HG03460 (cell line): Measurements from ENCODE around the gene LAIR2.

ENCODE experiments used
- ATAC-seq: cut with Tn5 transposase; IDR thresholded peaks from one replicate; pipeline ENCODE4 v1.9.1; 2021; ENCODE audit not compliant: unreplicated experiment

Gene LAIR2

DNA sequence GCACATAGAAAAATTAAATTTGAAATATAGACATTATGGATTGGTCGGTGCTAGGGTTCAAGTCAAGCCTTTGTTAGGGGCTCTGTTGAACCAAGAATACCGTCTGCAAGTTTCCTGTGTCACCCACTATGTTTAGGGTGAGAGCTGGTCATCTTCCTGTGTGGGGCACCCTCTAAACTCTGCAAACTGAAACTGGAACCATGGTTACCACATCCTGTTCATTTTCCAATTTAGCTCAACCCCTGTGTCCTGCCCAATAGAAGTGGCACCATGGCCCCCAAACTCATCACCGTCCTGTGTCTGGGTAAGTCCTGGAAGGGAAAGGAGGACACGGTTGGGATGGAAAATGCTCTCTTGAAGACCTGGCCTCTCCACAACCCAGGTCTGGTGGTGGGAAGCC is 29.9 kb downstream of the LAIR2 start:
- ATAC-seq, result peak; percentile 67

DNA sequence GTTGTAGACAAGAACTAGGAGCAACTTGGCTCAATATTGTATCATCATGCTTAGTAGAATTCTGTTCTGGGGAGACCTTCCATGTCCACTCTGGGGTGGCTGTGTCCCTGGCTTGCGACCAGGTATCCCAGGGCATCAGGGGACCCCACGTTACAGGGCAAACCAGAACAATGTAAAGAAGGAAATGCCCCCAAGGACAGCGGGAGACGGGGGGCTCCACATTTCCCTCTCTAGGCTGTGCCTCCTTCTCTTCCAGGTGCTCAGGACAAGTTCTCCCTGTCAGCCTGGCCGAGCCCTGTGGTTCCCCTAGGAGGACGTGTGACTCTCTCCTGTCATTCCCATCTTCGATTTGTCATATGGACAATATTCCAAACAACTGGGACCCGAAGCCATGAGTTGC is 30.8 kb downstream of the LAIR2 start:
- no peak for ATAC-seq

DNA sequence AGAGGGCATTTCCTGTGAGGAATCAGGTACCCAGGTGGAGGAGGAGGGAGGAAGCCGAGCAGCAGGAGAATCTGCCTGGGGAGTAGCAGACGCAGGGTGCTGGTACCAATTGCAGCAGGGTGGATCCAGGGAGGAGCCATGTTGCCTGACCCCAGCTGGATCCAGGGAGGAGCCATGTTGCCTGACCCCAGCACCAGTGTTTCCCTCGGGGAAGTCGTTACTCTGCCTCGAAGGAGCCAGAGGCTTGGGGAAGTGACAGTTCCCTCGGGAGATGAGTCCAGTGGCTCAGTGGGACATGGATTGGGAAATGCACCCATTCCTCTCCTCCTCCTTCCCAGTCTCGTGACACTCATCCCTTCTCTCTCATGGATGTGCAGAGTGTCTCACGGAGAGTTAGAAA is 31.5 kb downstream of the LAIR2 start:
- ATAC-seq, result no peak

DNA sequence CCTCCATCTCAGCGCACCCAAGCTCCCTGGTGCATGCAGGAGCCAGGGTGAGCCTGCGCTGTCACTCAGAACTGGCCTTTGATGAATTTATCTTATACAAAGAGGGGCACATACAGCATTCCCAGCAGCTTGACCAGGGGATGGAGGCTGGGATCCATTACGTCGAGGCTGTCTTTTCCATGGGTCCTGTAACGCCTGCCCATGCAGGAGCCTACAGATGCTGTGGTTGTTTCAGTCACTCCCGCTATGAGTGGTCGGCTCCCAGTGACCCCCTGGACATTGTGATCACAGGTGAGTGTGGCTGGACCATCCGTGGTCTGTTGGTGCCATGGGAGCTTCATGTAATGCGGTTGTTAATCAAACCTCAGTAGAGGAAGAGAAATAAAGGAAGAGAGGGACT is 33.0 kb downstream of the LAIR2 start:
- ATAC-seq, result no peak

DNA sequence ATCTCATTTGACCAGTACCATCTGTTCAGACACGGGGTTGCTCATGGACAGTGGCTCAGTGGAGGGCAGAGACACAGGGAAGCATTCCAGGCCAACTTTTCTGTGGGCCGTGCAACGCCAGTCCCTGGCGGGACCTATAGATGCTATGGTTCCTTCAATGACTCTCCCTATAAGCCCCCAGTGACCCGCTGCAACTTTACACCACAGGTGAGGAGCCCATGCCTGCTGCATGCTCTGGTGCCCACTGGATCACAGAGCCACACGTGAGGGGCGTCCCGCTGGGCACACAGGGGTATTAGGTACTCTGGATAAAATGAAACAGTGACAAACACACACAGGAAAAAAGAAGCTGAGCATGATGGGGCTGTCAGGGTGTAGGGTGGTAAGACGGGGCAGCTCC is 34.3 kb downstream of the LAIR2 start:
- no peak for ATAC-seq

DNA sequence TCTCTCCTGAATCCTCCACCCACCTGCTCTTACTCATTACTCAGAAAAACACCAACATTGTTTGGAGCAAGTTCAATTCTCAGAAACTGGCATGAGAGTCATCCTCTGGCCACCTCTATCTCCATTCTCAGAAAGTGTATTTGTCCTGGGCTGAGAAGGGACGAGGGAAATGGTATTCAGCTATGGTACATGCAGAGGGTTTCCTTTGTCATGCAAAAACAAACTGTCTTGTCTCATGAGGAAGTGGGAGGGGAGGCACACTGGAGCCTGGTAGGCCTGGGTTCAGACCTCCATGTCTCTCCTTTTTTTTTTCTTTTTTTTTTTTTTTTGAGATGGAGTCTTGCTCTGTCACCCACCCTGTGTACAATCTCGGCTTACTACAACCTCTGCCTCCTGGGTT is 39.1 kb downstream of the LAIR2 start:
- no peak for ATAC-seq

DNA sequence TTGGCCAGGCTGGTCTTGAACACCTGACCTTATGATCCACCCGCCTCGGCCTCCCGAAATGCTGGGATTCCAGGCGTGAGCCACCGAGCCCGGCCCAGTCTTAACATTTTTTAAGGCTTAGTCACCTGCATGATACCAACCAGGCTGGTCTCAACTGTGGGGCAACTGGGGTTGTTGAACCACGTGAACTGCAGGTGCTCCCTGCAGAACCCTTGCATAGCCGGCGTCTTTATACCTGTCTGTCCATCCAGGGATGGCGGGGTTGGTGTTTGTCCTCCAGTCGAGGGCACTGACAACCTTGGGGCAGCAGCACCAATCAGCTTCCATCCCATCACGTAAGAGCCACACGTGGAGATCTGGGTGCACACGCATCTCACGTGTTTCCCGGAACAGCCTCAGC is 46.2 kb downstream of the LAIR2 start:
- ATAC-seq, result no peak

DNA sequence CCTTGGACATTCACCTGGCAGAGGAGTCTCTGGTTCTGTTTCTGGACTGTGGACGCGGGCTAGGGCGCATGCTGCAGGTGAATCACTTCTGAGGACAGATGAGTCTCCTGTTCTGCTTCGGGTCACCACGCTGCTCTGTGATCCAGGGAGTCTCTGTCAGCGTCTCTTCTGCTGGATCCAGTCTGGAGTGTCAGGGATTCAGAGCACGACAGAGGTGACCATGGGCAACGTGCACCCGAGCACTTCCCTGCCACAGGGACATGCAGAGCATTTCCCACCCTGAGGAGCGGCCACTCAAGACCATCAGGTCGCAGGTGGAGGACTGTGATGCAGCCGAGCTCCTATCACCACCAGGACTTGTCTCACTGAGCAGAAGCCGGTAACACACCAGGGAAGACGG is 46.6 kb downstream of the LAIR2 start:
- no peak for ATAC-seq

DNA sequence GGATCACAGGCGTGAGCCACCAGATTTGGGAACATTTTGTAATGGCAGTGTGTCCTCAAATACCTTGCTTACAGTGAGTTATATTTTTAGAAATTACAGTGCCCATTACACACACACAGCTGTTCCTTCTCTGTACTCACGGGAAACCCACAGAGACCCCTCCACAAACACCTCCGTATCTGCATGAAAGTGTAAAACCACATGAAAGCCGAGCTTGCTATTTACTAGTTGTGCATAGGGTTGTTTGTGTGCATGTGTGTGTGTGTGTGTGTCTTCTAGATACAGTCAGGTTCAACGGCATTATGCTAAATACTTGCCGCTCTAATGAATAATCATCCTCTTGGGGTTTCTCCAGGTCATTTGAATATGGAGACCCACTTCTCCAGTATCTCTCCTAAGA is 48.7 kb downstream of the LAIR2 start:
- ATAC-seq, result peak; percentile 49

DNA sequence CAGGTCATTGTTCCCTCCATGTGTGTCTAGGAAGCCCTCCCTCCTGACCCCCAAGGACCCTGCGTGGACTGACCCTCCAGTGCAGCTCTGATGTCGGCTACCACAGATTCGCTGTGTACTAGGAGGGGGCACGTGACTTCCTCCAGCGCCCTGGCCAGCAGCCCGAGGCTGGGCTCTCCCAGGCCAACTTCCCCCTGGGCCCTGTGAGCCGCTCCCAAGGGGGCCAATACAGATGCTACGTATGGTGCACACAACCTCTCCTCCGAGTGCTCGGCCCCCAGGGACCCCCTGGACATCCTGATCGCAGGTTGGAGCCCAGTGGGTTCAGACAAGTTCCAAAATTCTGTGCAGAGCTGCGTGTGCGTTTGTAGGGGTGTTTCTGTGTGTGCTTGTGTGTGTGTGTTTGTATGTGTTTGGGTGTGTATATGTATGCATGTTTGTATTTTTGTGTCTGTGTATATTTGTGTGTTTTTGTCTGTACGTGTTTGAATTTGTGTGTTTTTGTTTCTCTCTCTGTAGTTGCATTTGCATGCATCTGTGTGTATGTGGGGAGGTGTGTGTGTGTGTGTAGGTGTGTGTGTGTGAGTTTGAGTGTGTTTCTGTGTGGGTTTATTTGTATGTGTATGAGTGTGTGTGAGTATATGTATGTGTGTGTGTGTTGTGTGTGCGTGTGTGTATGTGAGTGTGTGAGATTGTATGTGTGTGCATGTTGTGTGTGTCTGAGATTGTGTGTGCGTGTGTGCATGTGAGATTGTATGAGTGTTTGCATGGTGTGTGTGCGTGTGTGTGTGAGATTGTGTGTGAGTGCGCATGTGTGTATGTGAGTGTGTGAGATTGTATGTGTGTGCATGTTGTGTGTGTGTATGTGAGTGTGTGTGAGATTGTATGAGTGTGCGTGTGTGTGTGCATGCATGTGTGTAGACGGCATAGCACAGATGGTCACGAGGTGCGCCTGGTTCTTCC is 49.6 kb downstream of the LAIR2 start:
- ATAC-seq, result peak; percentile 50

DNA sequence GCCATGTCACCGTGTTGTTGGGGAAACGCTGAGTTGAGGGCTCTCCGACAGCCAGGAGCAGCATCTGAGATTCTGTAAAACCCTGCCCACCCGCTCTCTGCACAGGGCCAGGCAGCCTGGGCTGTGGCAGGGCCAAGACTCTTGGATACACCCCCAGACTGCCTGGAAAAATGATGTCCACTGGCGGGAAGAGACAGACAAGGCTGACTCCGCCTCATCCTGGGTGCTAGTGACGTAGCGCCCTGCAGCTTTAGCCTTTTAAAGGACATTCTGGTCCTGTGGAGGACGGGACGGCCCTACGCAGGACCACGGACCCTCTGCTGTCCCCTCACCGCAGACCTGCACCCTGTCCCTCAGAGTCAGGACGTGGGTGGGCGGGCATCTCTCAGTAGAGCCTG is 50.3 kb downstream of the LAIR2 start:
- ATAC-seq, result no peak

DNA sequence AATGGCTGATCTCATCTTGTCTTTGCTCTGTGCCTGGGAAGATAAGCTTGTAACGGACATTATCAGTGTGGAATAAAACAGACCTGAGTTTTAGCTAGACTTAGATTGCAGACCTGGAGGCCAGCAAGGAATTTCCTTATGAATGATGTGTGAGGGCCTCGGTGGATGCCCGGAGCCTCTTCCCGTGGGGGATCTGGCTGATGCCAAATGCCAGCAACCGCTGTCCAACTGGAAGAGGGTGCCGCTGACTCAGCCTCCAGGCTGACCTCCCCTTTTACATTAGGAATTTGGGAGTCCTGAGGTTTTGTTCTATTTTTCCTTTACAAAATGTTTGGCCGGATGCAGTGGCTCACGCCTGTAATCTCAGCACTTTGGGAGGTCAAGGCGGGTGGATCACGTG is 51.4 kb downstream of the LAIR2 start:
- ATAC-seq, result no peak

DNA sequence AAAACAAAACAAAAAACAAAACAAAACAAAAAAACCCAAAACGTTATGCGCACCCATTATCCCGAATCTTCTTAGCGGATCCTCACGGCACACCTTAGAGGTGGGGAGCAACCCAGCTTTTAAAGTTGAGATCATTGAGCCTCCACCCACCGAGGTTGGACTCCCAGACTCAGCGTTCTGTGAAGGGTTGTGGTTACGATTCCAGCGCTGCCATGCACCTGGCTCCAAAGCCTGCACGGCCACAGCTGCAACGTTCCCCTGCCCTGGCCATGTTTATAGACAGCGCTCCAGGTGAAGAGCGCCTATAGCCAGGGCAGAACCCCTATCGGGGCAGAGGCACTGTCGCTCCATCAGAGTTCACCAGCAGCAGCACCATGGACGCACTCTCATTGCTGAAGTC is 52.3 kb downstream of the LAIR2 start:
- ATAC-seq, result no peak

DNA sequence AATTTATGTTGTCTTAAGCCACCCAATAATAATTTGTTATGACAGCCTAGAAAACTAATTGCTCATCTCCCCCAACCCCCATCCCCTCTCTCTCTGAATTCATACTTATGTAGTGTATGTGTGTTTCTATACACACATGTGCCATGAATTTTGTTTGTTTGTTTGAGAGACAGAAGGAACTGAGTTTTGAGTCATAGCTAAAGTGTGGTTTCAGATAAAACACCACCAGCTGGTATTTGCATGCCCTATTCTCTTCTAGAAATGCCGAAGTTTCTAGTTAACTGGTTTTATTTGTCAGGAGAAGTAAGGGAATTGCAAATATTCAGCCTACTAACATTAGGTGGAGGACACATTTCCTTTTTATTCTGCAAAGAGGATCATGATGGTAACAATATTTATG is 53.6 kb downstream of the LAIR2 start:
- ATAC-seq, result no peak

DNA sequence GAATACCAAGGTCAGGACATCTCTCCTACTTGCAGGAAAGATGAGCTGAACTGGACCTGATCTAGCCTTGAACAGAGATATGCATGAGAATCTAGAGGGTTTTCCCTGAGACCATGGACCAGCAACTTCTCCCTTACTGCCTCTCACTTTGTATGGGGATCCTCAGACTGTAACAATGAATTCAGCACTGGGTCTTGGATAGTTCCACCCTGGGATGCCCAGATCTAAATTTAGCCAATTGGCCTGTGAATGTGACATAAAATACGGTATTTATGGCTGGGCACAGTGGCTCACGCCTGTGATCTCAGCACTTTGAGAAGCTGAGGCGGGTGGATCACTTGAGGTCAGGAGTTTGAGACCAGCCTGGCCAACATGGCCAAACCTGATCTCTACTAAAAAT is 55.7 kb downstream of the LAIR2 start:
- ATAC-seq, result no peak
